CD8-positive, alpha-beta memory T cell (primary cell): Measurements from ENCODE around the gene RPS28. TPM values are rescaled to one million over a fixed set of nuclear protein-coding genes. Genes with fewer than 3 reads are reported as not detected.

Experiments used
- CTCF ChIA-PET: fragments of 350-600 bp; sonication (Branson Sonifier 250); formaldehyde crosslinking; loops from one replicate; lab custom pipeline; 2021; ENCODE audit warnings: antibody characterized with exemption; lab: Charles Lee
- POLR2A ChIA-PET: fragments of 350-600 bp; sonication (Branson Sonifier 250); formaldehyde crosslinking; loops from one replicate; lab custom pipeline; 2021; ENCODE audit warnings: antibody characterized with exemption; lab: Charles Lee
- DNase-seq, 5 donors: peaks; one replicate each; pipeline versions ENCODE4 v3.0.0 to v3.0.0-alpha.2; 2020 to 2022; ENCODE audit warnings: mixed read lengths in 1 of 5
- H3K27ac ChIP-seq: one replicate; pipeline ENCODE4 v1.7.0; 2013; ENCODE audit warnings: low read depth, mild to moderate bottlenecking, low read length, moderate library complexity
- H3K27me3 ChIP-seq: 2 replicates; pipeline ENCODE4 v1.7.0; 2013; ENCODE audit warnings: low read length, mild to moderate bottlenecking; ENCODE audit not compliant: insufficient read depth, poor library complexity, severe bottlenecking
- H3K36me3 ChIP-seq: 2 replicates; pipeline ENCODE4 v1.7.0; 2013; ENCODE audit warnings: mild to moderate bottlenecking, low read length, moderate library complexity; ENCODE audit not compliant: insufficient read depth
- H3K4me1 ChIP-seq: 2 replicates; pipeline ENCODE4 v1.7.0; 2013; ENCODE audit warnings: mild to moderate bottlenecking, low read length, moderate library complexity; ENCODE audit not compliant: insufficient read depth
- H3K4me3 ChIP-seq: 2 replicates; pipeline ENCODE4 v1.7.0; 2013; ENCODE audit warnings: mild to moderate bottlenecking, low read length
- H3K9me3 ChIP-seq: 2 replicates; pipeline ENCODE4 v1.7.0; 2013; ENCODE audit warnings: mild to moderate bottlenecking, low read length
- H3K27ac Mint-ChIP-seq, 8 donors: one replicate each; pipeline ENCODE4 v1.8.0; 2020 to 2021; ENCODE audit warnings: mixed read lengths in 8 of 8, mild to moderate bottlenecking in 6 of 8, inconsistent platforms in 3 of 8, moderate library complexity in 3 of 8
- H3K27me3 Mint-ChIP-seq, 2 donors: one replicate each; pipeline ENCODE4 v1.8.0; 2020 to 2021; ENCODE audit warnings: mixed read lengths in 2 of 2, mild to moderate bottlenecking in 1 of 2, moderate library complexity in 1 of 2
- H3K36me3 Mint-ChIP-seq, 3 donors: one replicate each; pipeline ENCODE4 v1.8.0; 2020 to 2021; ENCODE audit warnings: mixed read lengths in 3 of 3, inconsistent platforms in 1 of 3, mild to moderate bottlenecking in 1 of 3
- H3K4me1 Mint-ChIP-seq, 3 donors: one replicate each; pipeline ENCODE4 v1.8.0; 2020 to 2021; ENCODE audit warnings: mixed read lengths in 3 of 3, inconsistent platforms in 1 of 3, mild to moderate bottlenecking in 1 of 3
- H3K4me3 Mint-ChIP-seq, 7 donors: one replicate each; pipeline ENCODE4 v1.8.0; 2020 to 2021; ENCODE audit warnings: mixed read lengths in 7 of 7, mild to moderate bottlenecking in 6 of 7, moderate library complexity in 4 of 7, inconsistent platforms in 2 of 7
- H3K9me3 Mint-ChIP-seq, 5 donors: one replicate each; pipeline ENCODE4 v1.8.0; 2020 to 2022; ENCODE audit warnings: mixed read lengths in 5 of 5, mild to moderate bottlenecking in 3 of 5, moderate library complexity in 2 of 5, inconsistent platforms in 1 of 5
- polyA plus RNA-seq: library from polyadenylated mRNA; unstranded; fragments of 300-500 nt; fragmentation: Illumina TruSeq; gene quantifications from one replicate; pipeline ENCODE4 v1.2.3, GENCODE V29; 2021
- total RNA-seq, 2 experiments: library from RNA; stranded (reverse); gene quantifications; one replicate each; pipeline ENCODE4 v1.2.3, GENCODE V29; 2021

The RPS28 gene
- total and polyA plus RNA-seq, 3 experiments from 2014 or later, result 2,153 to 2,694 (median 2,200) TPM

DNA sequence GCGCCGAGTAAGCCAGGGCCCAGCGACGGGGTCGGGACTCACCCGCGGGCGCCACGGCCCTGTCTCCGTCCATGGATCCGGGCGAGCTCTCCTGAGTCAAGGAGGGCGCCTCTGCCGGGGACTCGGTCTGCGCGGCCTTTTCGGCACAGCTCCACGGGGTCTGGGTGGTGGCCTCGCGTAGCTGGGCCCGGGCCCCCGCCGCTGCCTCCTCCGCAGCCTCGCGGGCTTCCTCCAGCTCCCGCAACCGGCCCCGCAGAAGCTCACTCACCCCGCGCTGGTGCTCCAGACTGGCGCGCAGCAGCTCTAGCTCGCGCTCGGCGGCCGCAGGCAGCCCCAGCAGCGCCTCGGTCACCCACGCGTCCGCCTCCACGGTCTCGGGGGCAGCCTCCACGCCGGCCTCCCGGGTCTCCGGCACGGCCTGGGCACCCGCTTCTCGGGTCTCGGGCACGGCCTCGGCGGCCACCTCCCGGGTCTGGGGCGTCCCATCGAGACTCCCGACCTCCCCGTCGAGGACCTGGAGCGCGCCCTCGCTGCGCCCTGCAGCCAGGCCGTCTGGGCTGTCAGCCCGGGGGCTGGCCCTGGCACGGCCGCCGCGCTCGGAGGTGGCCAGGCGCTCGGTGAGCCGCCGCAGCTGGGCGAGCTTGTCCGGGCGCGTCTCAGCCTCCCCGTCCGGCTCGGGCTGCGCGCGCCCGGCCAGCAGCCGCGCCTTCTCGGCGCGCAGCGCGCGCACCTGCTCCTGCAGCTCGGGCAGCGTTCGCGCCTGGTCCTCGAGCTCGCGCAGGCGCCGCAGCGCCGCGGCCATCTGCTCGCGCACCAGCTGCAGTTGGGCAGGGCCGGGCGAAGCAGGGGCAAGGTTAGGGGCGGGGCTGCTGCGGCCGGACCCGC, 13.4 kb downstream of the RPS28 start:
- Histone ChIP-seq H3K4me3 (no peak overlapping the region), H3K36me3 (no peaks in the 10 kb centered on the region), H3K9me3 (no peaks in the 10 kb centered on the region), H3K27me3 (peaks cover 6% of the 10 kb centered on the region), H3K27ac (no peak overlapping the region), H3K4me1 (peaks cover 7% of the 10 kb centered on the region)
- Mint-ChIP-seq H3K4me3 (peak overlapping the region in 1 of 7 donors; percentile 28), H3K4me1 (peaks cover 5 to 10% (median 9%) of the 10 kb centered on the region in 3 donors), H3K9me3 (no peaks in the 10 kb centered on the region), H3K27me3 (peaks cover 10 to 22% of the 10 kb centered on the region in 2 donors), H3K27ac (no peak overlapping the region), H3K36me3 (peaks cover 0 to 2% (median 0%) of the 10 kb centered on the region in 3 donors)
- CTCF ChIA-PET, result interaction anchor here (1.2 to 1.4 kb wide), 3 partner anchors 13 to 20 kb away, joined by 3 to 5 read pairs (median 5); partner anchors contain the start of genes NDUFA7 and RPS28
- POLR2A ChIA-PET, result interaction anchor here (1.1 kb wide), 1 partner anchor 10 kb away, joined by 3 read pairs; no protein-coding TSS in a partner anchor
- DNase-seq, result peak in 1 of 5 donors; percentile 20

DNA sequence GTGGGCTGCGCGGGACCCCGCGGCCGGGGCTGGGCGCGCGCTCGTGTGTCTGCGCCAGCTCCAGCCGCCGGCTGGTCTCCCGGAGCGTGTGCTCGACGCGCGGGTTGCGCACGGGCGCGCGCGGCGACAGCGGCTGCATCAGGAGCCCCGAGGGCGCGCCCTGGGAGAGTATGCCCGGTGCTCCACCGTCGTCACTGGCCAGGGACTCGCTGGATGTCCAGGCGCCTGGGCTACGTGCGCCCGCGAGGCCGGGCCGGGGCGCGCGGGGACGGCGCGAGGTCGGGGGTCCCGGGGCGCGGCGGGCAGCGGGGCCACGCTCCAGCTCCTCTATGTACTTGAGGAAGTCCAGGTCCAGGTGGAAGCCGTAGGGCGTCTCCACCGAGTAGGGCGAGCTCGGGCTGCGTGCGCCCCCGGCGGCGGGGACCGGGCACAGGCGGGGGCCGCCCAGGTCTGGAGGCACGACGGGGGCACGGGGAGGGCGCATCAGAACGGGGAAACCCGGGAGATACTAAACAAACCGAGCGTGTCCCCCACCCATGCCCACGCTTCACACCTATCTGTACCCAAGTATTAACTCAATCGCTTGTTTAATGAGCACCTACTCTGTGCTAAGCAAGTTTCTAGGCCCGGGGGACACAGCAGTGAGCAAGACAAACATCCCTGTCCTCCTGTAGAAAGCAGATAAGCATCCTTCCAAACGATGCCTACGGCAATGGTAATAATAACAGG, 14.2 kb downstream of the RPS28 start:
- H3K9me3 ChIP-seq, result no peaks in the 10 kb centered on the region
- Mint-ChIP-seq H3K4me1 (peaks cover 5 to 10% (median 9%) of the 10 kb centered on the region in 3 donors), H3K4me3 (peak overlapping the region in 5 of 7 donors; percentile 52 to 69 (median 68)), H3K27ac (peak overlapping the region in 1 of 8 donors; percentile 28), H3K9me3 (no peaks in the 10 kb centered on the region), H3K27me3 (peaks cover 12 to 22% of the 10 kb centered on the region in 2 donors), H3K36me3 (peaks cover 0 to 2% (median 0%) of the 10 kb centered on the region in 3 donors)
- H3K27ac ChIP-seq, result no peak overlapping the region
- peaks cover 6% of the 10 kb centered on the region for H3K27me3 ChIP-seq
- DNase-seq, result peak in 1 of 5 donors; percentile 20
- POLR2A ChIA-PET, result interaction anchor here (1.1 kb wide), 1 partner anchor 11 kb away, joined by 3 read pairs; no protein-coding TSS in a partner anchor
- no peak overlapping the region for H3K4me3 ChIP-seq
- no peaks in the 10 kb centered on the region for H3K36me3 ChIP-seq
- peaks cover 7% of the 10 kb centered on the region for H3K4me1 ChIP-seq
- CTCF ChIA-PET, result interaction anchor here (1.0 to 1.4 kb wide), 4 partner anchors 14 to 246 kb away, joined by 3 to 5 read pairs (median 3); partner anchors contain the start of genes NDUFA7 and RPS28

DNA sequence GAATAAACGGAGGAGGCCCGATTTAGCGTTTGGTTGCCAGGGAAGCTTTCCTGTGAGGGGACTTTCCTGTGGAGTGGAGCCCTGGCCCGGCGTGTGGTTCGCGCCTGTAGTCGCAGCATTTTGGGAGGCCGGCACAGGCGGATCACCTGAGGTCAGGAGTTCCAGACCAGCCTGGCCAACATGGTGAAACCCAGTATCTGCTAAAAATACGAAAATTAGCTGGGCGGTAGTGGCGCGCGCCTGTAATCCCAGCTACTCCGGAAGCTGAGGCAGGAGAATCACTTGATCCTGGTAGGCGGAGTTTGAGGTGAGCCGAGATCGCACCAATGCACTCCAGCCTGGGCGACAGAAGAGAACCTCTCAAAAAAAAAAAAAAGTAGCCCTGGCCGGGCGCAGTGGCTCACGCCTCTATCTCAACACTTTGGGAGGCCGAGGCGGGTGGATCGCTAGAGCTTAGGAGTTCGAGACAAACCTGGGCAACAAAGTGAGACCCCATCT, 14.8 kb downstream of the RPS28 start:
- Histone ChIP-seq H3K27me3 (peaks cover 6% of the 10 kb centered on the region), H3K36me3 (no peaks in the 10 kb centered on the region), H3K9me3 (no peaks in the 10 kb centered on the region), H3K4me3 (no peak overlapping the region), H3K4me1 (peaks cover 7% of the 10 kb centered on the region), H3K27ac (no peak overlapping the region)
- H3K4me3 Mint-ChIP-seq, result peak overlapping the region in 6 of 7 donors; percentile 51 to 69 (median 66)
- ChIA-PET CTCF (interaction anchor here (1.0 to 1.3 kb wide), 2 partner anchors 19 to 245 kb away, joined by 3 read pairs; no protein-coding TSS in a partner anchor), POLR2A (no interaction called here)
- H3K27ac Mint-ChIP-seq, result peak overlapping the region in 1 of 8 donors; percentile 28
- peaks cover 0 to 2% (median 0%) of the 10 kb centered on the region in 3 donors for H3K36me3 Mint-ChIP-seq
- peaks cover 12 to 22% of the 10 kb centered on the region in 2 donors for H3K27me3 Mint-ChIP-seq
- peaks cover 8 to 14% (median 10%) of the 10 kb centered on the region in 3 donors for H3K4me1 Mint-ChIP-seq
- no peaks in the 10 kb centered on the region for H3K9me3 Mint-ChIP-seq
- no peak for DNase-seq

DNA sequence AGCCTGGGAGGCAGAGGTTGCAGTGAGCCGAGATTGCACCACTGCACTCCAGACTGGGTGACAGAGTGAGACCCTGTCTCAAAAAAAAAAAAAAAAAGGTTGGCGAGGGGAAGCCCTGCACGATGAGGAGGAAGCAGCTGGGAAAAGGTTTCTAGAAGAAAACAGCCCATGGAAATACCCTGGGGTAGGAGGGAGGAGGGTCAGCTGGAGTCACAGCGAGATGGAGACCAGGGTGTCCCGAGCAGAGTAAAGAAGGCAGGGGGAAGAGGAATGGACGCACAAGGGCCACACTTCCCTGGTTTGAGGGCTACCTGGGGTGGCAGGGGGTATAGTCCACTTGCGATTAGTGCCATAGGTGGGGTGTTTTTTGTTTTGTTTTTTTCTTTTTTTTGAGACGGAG, 15.4 kb downstream of the RPS28 start:
- H3K4me3 Mint-ChIP-seq, result no peak overlapping the region
- peaks cover 12 to 22% of the 10 kb centered on the region in 2 donors for H3K27me3 Mint-ChIP-seq
- peaks cover 0 to 2% (median 0%) of the 10 kb centered on the region in 3 donors for H3K36me3 Mint-ChIP-seq
- no peaks in the 10 kb centered on the region for H3K36me3 ChIP-seq
- ChIA-PET POLR2A (interaction anchor here (0.7 kb wide), 1 partner anchor 19 kb away, joined by 3 read pairs; no protein-coding TSS in a partner anchor), CTCF (interaction anchor here (0.7 to 1.3 kb wide), 3 partner anchors 18 to 418 kb away, joined by 3 read pairs; no protein-coding TSS in a partner anchor)
- H3K9me3 ChIP-seq, result no peaks in the 10 kb centered on the region
- peaks cover 8 to 16% (median 10%) of the 10 kb centered on the region in 3 donors for H3K4me1 Mint-ChIP-seq
- H3K27me3 ChIP-seq, result peaks cover 6% of the 10 kb centered on the region
- H3K4me1 ChIP-seq, result peaks cover 7% of the 10 kb centered on the region
- no peak overlapping the region for H3K4me3 ChIP-seq
- H3K27ac ChIP-seq, result no peak overlapping the region
- peak overlapping the region in 1 of 8 donors; percentile 46 for H3K27ac Mint-ChIP-seq
- no peak for DNase-seq
- H3K9me3 Mint-ChIP-seq, result no peaks in the 10 kb centered on the region

DNA sequence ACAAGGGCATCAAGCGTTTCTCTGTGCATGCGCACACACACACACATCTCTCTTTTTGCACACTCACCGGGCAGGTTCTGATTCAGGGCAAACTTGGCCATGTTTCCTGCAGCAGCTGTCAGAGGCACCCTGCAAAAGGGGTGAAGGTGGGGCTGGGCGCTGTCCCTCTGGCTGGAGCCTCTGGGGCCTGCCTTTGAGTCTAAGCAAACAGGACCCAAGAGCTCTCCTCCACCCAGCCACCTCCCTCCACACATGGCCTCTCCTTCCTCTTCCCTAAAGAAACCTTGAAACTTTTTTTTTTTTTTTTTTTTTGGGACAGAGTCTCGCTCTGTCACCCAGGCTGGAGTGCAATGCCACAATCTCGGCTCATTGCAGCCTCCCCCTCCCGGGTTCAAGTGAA, 16.4 kb downstream of the RPS28 start:
- Histone ChIP-seq H3K4me3 (no peak overlapping the region), H3K36me3 (no peaks in the 10 kb centered on the region), H3K4me1 (peaks cover 7% of the 10 kb centered on the region), H3K27ac (no peak overlapping the region), H3K27me3 (peaks cover 6% of the 10 kb centered on the region), H3K9me3 (no peaks in the 10 kb centered on the region)
- Mint-ChIP-seq H3K4me3 (peak overlapping the region in 1 of 7 donors; percentile 14), H3K4me1 (peaks cover 9 to 21% (median 10%) of the 10 kb centered on the region in 3 donors), H3K36me3 (peaks cover 0 to 2% (median 0%) of the 10 kb centered on the region in 3 donors), H3K27ac (no peak overlapping the region), H3K27me3 (peaks cover 12 to 22% of the 10 kb centered on the region in 2 donors), H3K9me3 (no peaks in the 10 kb centered on the region)
- DNase-seq, result no peak
- CTCF ChIA-PET, result interaction anchor here (1.5 kb wide), 1 partner anchor 10 kb away, joined by 3 read pairs; no protein-coding TSS in a partner anchor
- POLR2A ChIA-PET, result no interaction called here

DNA sequence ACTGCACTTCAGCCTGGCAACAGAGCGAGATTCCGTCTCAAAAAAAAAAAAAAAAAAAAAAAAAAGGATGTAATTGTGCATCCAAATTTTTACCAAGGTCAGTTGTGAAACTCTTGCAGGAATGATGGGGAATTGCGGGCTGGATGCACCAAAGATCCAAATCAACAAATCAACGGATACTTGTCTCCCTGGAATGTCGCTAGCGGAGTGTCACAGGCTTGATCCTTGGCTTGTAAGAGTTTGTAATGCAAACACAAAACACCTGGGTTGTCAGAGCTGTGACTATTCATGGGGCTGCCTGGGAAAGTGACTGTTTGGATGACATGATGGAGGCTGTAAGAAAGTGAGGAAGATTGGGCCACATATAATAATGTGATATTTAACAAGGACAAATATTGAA, 17.5 kb downstream of the RPS28 start:
- Mint-ChIP-seq H3K9me3 (no peaks in the 10 kb centered on the region), H3K4me1 (peaks cover 14 to 27% (median 16%) of the 10 kb centered on the region in 3 donors), H3K36me3 (peaks cover 0 to 2% (median 0%) of the 10 kb centered on the region in 3 donors), H3K27me3 (peaks cover 12 to 22% of the 10 kb centered on the region in 2 donors), H3K4me3 (no peak overlapping the region), H3K27ac (no peak overlapping the region)
- ChIA-PET POLR2A (no interaction called here), CTCF (interaction anchor here (1.5 kb wide), 1 partner anchor 9 kb away, joined by 3 read pairs; no protein-coding TSS in a partner anchor)
- no peak overlapping the region for H3K4me3 ChIP-seq
- peaks cover 7% of the 10 kb centered on the region for H3K4me1 ChIP-seq
- DNase-seq, result no peak
- no peak overlapping the region for H3K27ac ChIP-seq
- H3K36me3 ChIP-seq, result no peaks in the 10 kb centered on the region
- H3K27me3 ChIP-seq, result no peaks in the 10 kb centered on the region
- H3K9me3 ChIP-seq, result no peaks in the 10 kb centered on the region
